ENCODE data around the gene TMEM59L. TPM values are rescaled to one million over a fixed set of nuclear protein-coding genes. Genes with fewer than 3 reads are reported as not detected.

Gene TMEM59L
- total and polyA plus RNA-seq, 9 of the 15 experiments (the other 6 are each of a cell fraction or from before 2014, with no cell fraction given) = 0.37 TPM; not detected in 8

DNA sequence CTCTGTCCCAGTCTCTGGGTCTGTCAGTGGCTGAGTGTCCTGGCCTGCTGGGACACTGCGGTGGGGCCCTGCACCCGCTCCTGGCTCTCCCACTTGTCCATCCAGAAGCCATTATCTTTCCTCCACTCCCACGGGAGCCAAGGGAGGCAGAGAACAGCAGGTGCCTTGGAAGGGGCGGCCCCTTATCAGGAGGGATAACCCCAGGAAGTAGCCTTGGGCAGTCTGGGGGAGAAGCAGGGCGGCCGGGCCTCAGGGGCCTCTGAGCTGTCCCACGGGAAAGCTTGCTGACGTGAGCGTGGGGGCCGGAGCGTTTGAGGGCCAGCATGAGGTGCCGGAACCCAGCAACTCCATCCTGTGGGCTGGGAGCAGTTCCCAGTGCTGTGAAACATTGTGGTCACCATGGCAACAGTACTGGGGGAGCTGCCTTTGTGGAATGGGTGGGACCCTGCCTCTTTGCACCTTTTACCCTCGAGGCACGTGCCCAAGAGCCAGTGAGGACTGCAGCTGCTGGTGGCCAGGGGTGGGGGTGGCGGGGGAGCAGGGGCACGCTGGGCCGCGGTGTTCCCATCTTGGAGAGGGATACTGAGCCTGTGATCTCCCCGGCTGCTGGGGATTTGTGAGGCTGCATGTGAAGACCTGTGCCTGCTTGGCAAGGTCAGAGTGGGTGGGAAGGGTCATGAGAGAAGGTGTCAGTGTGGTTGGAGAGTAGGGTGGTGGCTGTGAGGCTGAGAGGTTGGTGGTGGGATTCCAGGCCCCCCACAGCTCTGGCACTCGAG, 45.1 kb downstream of the TMEM59L start (continued):
- no peak for TF ChIP-seq FOS (IDR thresholded peaks at IDR 0.05; ENCODE audit: extremely low read depth, insufficient read length)
- no peak for TF ChIP-seq SNIP1 (IDR thresholded peaks at IDR 0.05; ENCODE audit: low read depth)
- no peak for TF ChIP-seq ZNF76 (CRISPR knock-in tag; IDR thresholded peaks at IDR 0.05; ENCODE audit: borderline replicate concordance)
- TF ChIP-seq, protein P1, sequence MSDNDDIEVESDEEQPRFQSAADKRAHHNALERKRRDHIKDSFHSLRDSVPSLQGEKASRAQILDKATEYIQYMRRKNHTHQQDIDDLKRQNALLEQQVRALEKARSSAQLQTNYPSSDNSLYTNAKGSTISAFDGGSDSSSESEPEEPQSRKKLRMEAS (CRISPR knock-in tag; IDR thresholded peaks at IDR 0.05) = no peak
- no peak for TF ChIP-seq ZBTB1 (CRISPR knock-in tag; IDR thresholded peaks at IDR 0.05; ENCODE audit: borderline replicate concordance, low read depth)
- TF ChIP-seq, protein P2, sequence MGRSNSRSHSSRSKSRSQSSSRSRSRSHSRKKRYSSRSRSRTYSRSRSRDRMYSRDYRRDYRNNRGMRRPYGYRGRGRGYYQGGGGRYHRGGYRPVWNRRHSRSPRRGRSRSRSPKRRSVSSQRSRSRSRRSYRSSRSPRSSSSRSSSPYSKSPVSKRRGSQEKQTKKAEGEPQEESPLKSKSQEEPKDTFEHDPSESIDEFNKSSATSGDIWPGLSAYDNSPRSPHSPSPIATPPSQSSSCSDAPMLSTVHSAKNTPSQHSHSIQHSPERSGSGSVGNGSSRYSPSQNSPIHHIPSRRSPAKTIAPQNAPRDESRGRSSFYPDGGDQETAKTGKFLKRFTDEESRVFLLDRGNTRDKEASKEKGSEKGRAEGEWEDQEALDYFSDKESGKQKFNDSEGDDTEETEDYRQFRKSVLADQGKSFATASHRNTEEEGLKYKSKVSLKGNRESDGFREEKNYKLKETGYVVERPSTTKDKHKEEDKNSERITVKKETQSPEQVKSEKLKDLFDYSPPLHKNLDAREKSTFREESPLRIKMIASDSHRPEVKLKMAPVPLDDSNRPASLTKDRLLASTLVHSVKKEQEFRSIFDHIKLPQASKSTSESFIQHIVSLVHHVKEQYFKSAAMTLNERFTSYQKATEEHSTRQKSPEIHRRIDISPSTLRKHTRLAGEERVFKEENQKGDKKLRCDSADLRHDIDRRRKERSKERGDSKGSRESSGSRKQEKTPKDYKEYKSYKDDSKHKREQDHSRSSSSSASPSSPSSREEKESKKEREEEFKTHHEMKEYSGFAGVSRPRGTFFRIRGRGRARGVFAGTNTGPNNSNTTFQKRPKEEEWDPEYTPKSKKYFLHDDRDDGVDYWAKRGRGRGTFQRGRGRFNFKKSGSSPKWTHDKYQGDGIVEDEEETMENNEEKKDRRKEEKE (IDR thresholded peaks at IDR 0.05; ENCODE audit: borderline replicate concordance in 1 of 2, control insufficient read depth in 1 of 2, low read depth in 2 of 2, low read length in 1 of 2) = no peak
- no peak for TF ChIP-seq GATAD2B (IDR thresholded peaks at IDR 0.05; ENCODE audit: borderline replicate concordance)
- no peak for TF ChIP-seq MYC (IDR thresholded peaks at IDR 0.05; ENCODE audit: low read depth, low read length)
- TF ChIP-seq MYC (CRISPR knock-in tag; IDR thresholded peaks at IDR 0.05; ENCODE audit: borderline replicate concordance, low read depth) = no peak
- peak; percentile 21; the same call in 1 of the 2 replicates for TF ChIP-seq CTBP1 (IDR thresholded peaks at IDR 0.05; ENCODE audit: borderline replicate concordance)
- no peak for TF ChIP-seq SRF (CRISPR knock-in tag; IDR thresholded peaks at IDR 0.05)
- TF ChIP-seq, protein P3, sequence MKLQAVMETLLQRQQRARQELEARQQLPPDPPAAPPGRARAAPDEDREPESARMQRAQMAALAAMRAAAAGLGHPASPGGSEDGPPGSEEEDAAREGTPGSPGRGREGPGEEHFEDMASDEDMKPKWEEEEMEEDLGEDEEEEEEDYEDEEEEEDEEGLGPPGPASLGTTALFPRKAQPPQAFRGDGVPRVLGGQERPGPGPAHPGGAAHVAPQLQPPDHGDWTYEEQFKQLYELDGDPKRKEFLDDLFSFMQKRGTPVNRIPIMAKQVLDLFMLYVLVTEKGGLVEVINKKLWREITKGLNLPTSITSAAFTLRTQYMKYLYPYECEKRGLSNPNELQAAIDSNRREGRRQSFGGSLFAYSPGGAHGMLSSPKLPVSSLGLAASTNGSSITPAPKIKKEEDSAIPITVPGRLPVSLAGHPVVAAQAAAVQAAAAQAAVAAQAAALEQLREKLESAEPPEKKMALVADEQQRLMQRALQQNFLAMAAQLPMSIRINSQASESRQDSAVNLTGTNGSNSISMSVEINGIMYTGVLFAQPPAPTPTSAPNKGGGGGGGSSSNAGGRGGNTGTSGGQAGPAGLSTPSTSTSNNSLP (IDR thresholded peaks at IDR 0.05; ENCODE audit: borderline replicate concordance, low read depth, low read length) = no peak
- no peak for TF ChIP-seq OTX1 (CRISPR knock-in tag; IDR thresholded peaks at IDR 0.05)
- TF ChIP-seq, protein P4, sequence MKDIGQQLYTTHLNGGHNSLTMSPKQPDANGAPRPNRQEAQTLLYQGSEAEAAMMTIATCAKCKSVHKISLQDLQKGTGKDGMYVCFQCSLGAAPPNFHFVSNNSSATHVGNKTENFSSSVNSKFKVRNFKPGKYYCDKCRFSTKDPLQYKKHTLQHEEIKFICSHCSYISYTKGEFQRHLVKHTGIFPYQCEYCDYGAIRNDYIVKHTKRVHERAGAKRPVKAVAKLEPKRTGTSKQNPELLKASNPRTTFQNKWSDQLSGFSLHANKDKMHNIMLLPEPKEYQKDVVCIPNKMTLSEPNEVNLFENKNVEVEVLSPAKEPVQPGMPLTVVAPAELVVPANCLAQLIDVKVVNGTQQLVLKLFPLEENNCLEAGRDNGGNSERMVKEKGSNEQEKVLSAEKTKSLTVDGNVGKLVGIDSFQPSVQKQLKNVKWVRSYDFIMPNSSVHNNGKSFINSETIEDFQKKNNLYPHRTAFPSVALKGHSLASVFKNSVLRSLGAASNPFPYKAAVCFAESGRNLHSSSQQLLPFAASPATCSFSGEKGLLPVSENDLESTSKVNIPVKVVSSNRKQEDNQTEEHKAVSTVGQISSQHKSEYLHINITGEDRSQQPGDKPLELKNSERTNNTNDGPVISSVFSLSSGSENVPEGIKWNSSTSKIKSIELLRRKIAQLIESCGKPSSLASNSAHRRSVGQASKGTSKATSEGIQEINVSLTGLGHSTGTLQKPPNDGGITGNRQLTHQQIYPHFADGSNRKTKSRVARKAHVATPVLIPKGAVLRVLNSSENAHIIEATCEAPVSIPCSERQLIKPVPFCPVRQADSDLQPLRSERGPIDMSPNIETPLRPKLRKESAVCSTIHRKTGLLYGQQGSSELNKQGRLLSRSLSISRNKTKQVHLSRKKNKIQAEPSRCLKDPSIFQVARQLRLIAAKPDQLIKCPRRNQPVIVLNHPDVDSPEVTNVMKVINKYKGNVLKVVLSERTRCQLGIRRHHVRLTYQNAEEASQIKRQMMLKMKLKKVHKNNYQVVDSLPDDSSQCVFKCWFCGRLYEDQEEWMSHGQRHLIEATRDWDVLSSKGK (CRISPR knock-in tag; IDR thresholded peaks at IDR 0.05) = no peak
- no peak for TF ChIP-seq ZNF274 (IDR thresholded peaks at IDR 0.05; ENCODE audit: borderline replicate concordance, low read depth, low read length)
- TF ChIP-seq PTRF (tag; IDR thresholded peaks at IDR 0.05) = no peak
- TF ChIP-seq HNRNPH1 (optimal IDR thresholded peaks at IDR 0.05; ENCODE audit: low read depth, low read length) = no peak
